Right hindlimb (tissue), 1 donor: ENCODE data around the gene CALHM5.

Source experiments
- DNase-seq: peaks from one replicate; pipeline ENCODE4 v3.0.0-alpha.2; 2018

The CALHM5 gene

GRCh38 chr6:116512111-116512559, 696 bp downstream of the CALHM5 start:
- no peak for DNase-seq

GRCh38 chr6:116512734-116513133, 1.3 kb downstream of the CALHM5 start:
- no peak for DNase-seq

GRCh38 chr6:116513224-116513875, 1.9 kb downstream of the CALHM5 start:
- DNase-seq: no peak

GRCh38 chr6:116514111-116514510, 2.7 kb downstream of the CALHM5 start:
- DNase-seq: no peak

GRCh38 chr6:116515141-116515540, 3.7 kb downstream of the CALHM5 start:
- no peak for DNase-seq

- no peak for DNase-seq
Observed at GRCh38 chr6:116518621-116519368, 7.4 kb downstream of the CALHM5 start.

DNA sequence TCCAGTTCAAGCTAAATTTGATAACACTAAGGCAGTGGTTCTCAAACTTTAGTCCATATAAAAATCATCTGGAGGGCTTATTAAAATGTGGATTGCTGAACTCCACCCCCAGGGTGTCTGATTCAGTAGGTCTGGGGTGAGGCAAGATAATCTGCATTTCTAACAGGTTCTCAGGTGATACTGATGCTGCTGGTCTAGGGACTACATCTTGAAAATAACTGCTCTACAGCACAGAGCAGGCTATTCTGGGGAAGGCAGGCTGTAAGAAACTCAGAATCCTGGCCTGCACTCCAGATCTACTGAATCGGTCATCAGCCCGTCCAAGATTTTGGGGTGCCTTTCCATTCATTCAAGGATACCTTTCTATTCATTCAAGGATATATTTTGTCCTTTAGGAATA, 11.5 kb downstream of the CALHM5 start:
- no peak for DNase-seq

GRCh38 chr6:116524236-116524635, 12.8 kb downstream of the CALHM5 start:
- no peak for DNase-seq

DNA sequence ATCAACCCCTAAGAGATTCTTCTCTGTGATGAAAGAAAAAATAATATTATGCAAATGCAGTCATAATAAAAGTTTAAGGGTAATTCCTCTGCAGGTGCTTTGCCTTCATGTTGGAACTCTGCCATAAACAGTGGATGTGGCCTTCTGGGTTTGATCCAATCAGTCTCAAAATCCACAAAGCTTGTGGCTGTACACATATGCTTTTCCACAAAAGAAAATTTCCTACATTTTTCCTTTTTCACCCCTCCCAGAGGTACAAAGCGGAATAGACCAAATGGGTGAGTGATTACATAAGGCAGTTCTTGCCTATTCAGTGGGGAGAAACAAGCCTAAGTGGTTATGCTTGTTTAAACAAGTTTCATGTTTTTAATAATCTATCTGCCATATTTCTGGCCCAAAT, 16.7 kb downstream of the CALHM5 start:
- no peak for DNase-seq

DNA sequence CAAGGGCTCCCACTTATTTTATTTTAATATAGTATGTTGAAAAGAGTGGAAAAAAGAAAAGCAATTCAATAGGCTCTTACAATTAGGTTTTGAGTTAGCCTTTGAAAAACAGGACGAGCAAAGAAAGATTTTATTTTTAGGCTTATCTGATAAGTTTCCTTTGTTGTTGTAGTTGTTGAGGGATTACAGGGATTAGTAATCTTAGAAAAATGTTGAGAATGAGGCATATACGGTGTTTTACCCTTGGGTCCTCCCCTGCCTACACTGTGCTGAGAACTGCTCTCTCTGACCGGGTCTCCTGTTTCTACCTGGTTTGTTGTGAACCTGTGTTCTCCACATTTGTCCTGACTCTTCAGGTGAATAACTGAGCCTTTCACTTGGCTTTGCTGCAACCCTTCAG, 17.3 kb downstream of the CALHM5 start:
- no peak for DNase-seq

- DNase-seq: no peak
Observed at GRCh38 chr6:116529466-116530290, 18.2 kb downstream of the CALHM5 start.

DNA sequence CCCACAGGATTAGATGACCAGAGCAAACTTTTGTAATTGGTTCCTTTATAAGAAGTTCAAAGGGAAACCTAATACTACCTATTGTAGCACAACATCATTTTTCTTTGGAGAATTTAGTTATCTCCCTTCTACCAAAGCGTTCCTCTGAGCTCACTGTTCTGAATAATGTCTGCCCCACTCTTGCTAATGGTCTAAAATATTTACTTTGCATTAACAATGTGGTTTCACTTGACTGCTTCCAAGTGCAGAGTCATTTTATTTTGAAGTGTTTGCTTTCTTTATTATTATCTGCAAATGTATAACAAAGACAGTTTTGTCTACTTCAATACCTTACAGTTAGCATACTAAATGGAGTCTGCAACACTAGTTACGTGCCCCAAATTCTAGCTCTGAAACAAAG, 19.0 kb downstream of the CALHM5 start:
- no peak for DNase-seq

- peak; percentile 54 for DNase-seq
Observed at GRCh38 chr6:116531675-116532570, 20.5 kb downstream of the CALHM5 start.

DNA sequence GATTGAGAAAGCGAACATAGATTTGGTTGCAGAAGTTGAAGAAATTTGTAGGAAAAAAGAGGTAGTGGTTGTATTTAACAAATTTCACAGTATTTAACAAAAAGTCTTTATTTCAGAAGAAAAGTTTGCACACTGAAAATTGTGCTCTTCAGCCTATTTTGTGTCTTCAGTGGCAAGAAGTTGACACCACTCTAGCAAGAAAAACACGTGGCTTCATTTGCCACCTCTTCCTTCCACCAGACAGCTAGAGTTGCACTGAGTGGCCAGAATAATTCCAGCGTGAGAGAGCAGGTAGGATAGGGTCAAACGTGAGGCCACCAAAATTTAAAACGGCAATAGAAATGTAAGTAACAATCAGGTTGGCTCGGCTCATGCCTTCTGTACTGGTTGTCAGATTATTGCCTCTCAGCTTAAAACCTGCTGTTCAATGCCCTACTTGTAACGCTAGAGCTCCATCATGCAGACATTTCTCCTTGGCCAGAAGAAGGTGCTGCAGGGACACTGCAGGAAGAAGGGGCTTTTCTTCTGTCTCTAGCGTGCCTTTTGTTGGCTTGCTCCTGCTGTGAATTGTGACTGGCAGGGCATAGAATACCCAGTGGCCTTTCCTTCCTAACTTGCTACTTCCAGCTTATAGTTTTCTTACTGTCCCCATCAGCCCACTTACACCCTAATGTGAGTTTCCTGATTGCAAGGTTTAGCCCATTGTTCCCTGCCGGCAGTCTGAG, 22.0 kb downstream of the CALHM5 start:
- DNase-seq: no peak

- no peak for DNase-seq
Observed at GRCh38 chr6:116535109-116535508, 23.7 kb downstream of the CALHM5 start.

GRCh38 chr6:116536216-116536621, 24.8 kb downstream of the CALHM5 start:
- no peak for DNase-seq

DNA sequence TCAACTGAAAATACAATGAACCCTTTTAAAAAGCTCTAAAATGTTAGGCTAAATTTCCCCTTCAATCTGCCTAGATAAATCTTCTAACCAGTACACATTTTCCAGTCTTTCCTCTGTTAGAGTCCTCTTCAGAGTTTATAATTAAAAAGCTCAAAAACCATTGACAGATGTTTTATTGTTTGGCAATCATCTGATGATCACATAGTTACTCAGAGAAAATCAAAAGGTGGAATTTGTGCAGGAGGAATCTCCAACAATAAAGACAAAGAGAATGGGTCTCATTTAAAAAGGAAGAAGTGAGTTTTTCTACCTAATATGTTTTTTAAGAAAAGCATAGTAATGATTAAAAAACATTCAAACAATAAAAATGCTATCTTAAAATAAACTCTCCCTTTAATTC, 31.0 kb downstream of the CALHM5 start:
- DNase-seq: no peak

DNA sequence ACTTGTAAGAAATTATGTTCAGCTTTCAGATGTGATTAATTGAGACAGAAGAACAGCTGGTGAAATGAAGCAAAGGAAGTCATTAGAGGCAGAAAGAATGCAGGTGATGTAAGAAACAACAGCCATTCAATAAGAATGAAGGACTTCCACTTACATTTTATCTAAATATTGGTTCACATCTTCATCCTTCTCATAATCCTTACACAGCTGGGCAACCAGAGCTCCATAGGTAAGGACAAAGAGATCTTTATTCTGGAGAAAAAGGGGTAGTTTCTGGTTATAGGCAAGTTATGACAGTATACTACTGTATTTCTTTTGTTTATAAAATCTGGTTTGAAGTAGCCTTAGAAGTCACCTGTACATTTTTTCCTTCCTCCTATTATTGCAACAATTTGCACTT, 31.7 kb downstream of the CALHM5 start:
- DNase-seq: no peak

DNA sequence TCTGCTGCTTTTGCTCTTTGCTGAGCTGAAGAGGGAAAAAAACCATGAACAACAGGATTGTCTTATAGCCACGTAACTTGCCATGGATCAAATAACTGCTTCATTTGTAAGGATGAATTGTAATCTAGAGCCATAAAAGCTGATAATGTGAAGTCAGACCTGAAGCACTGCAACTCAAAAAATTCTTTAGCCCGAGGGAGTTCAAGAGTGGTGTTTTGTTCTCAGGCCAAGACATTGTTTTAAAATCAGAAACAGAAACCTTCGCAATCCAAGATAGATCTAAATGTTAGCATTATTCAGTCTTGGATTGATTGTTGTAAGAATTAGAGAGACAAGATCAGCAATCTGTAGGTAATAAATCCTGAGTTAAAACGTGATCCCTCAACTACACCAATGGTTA, 34.2 kb downstream of the CALHM5 start, which contains the start of gene TRAPPC3L:
TRAPPC3L (minus strand) TSS at position 34 of the 400 bp plus-strand sequence. CDS start 170 bp downstream, outside the sequence.
- DNase-seq: no peak

- no peak for DNase-seq
Observed at GRCh38 chr6:116547358-116547757, 35.9 kb downstream of the CALHM5 start.

- DNase-seq: no peak
Observed at GRCh38 chr6:116550796-116551195, 39.4 kb downstream of the CALHM5 start.

DNA sequence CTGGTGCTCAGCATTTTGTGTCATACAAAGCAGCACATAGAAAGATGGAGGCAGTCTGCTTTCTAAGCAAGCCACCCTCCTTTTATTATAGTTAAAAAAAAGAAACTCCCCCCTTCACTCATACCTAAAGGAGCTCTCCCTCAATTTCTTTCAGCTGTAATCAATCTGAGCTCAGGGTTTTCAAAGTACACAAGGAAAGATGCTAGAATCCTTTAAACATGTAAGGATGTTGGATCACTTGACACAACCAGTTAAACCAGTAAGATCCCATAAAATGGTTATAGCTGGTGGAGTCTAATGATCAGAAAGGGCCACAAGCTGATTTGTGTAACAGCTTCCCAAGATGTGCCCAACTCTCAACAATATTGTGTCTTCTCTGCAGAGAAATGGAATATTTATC, 42.0 kb downstream of the CALHM5 start, which contains the start of gene CALHM4:
CALHM4 (plus strand) TSS at position 301 of the 400 bp plus-strand sequence; CDS start at position 344, 43 bp downstream.
- DNase-seq: no peak
